Neural progenitor cell (in vitro differentiated cells): Measurements from ENCODE around the gene ALDH18A1. TPM values are rescaled to one million over a fixed set of nuclear protein-coding genes. Genes with fewer than 3 reads are reported as not detected.

ENCODE experiments used
- DNase-seq: peaks from one replicate; pipeline ENCODE4 v3.0.0-alpha.2; 2016; ENCODE audit warnings: low spot score
- H2AFZ ChIP-seq: fragments of 200-600 bp; sonication (generic); replicated peaks from 2 replicates; pipeline ENCODE4 v1.6.1; 2016; ENCODE audit warnings: antibody characterized with exemption
- H3F3A ChIP-seq: fragments of 200-600 bp; sonication (generic); 2 replicates; pipeline ENCODE4 v1.6.1; 2016; ENCODE audit warnings: antibody characterized with exemption, low read depth
- H3K27ac ChIP-seq: fragments of 200-600 bp; sonication (generic); 2 replicates; pipeline ENCODE4 v1.5.1; 2016; ENCODE audit warnings: mild to moderate bottlenecking
- H3K27me3 ChIP-seq: fragments of 200-600 bp; sonication (generic); 2 replicates; pipeline ENCODE4 v1.6.1; 2016; ENCODE audit warnings: mild to moderate bottlenecking, moderate library complexity
- H3K36me3 ChIP-seq: fragments of 200-600 bp; sonication (generic); 2 replicates; pipeline ENCODE4 v1.5.1; 2016
- H3K4me1 ChIP-seq: fragments of 200-600 bp; sonication (generic); 2 replicates; pipeline ENCODE4 v1.6.1; 2016; ENCODE audit warnings: mixed run types
- H3K4me2 ChIP-seq: fragments of 200-600 bp; sonication (generic); 2 replicates; pipeline ENCODE4 v1.6.1; 2016
- H3K4me3 ChIP-seq: fragments of 200-600 bp; sonication (generic); 2 replicates; pipeline ENCODE4 v1.5.1; 2016
- H3K79me2 ChIP-seq: fragments of 200-600 bp; sonication (generic); 2 replicates; pipeline ENCODE4 v1.6.1; 2016; ENCODE audit warnings: low read depth
- H3K9ac ChIP-seq: fragments of 200-600 bp; sonication (generic); 2 replicates; pipeline ENCODE4 v1.6.1; 2016
- H3K9me3 ChIP-seq: fragments of 200-600 bp; sonication (generic); 2 replicates; pipeline ENCODE4 v1.5.1; 2016; ENCODE audit warnings: low read depth
- H4K20me1 ChIP-seq: fragments of 200-600 bp; sonication (generic); 2 replicates; pipeline ENCODE4 v1.6.1; 2016; ENCODE audit warnings: low read depth
- H3K27ac Mint-ChIP-seq: 3 replicates; pipeline ENCODE4 v1.8.0; 2021; ENCODE audit warnings: mixed read lengths
- H3K27me3 Mint-ChIP-seq: 2 replicates; pipeline ENCODE4 v1.8.0; 2022; ENCODE audit warnings: low read depth, mild to moderate bottlenecking, inconsistent platforms, moderate library complexity, mixed read lengths; ENCODE audit not compliant: insufficient read depth
- H3K36me3 Mint-ChIP-seq: 3 replicates; pipeline ENCODE4 v1.8.0; 2021; ENCODE audit warnings: mixed read lengths
- H3K4me1 Mint-ChIP-seq: 3 replicates; pipeline ENCODE4 v1.8.0; 2021; ENCODE audit warnings: mixed read lengths
- H3K4me3 Mint-ChIP-seq: 3 replicates; pipeline ENCODE4 v1.8.0; 2021; ENCODE audit warnings: mild to moderate bottlenecking, moderate library complexity, mixed read lengths
- H3K9me3 Mint-ChIP-seq: 3 replicates; pipeline ENCODE4 v1.8.0; 2020; ENCODE audit warnings: mixed read lengths
- EZH2 ChIP-seq: fragments of 200-600 bp; sonication (generic); IDR thresholded peaks from 2 replicates; pipeline ENCODE4 v1.6.1; 2017; ENCODE audit warnings: antibody characterized with exemption, mild to moderate bottlenecking, moderate library complexity
- EZH2phosphoT487 ChIP-seq: fragments of 200-600 bp; sonication (generic); IDR thresholded peaks from 2 replicates; pipeline ENCODE4 v1.6.1; 2017; ENCODE audit warnings: antibody characterized with exemption
- total RNA-seq: library from RNA; depleted of rRNA; stranded (reverse); fragments of >200 nt; gene quantifications from 2 replicates; pipeline ENCODE4 v1.2.3, GENCODE V29; 2015; ENCODE audit warnings: low replicate concordance
- TF ChIP-seq, protein P1 (sequence below): fragments of 200-600 bp; sonication (generic); IDR thresholded peaks from 2 replicates; pipeline ENCODE4 v1.5.1; 2017; ENCODE audit warnings: antibody characterized with exemption, mild to moderate bottlenecking

Gene ALDH18A1
- total RNA-seq, 1 donor from 2014 or later = 93.7 TPM

DNA sequence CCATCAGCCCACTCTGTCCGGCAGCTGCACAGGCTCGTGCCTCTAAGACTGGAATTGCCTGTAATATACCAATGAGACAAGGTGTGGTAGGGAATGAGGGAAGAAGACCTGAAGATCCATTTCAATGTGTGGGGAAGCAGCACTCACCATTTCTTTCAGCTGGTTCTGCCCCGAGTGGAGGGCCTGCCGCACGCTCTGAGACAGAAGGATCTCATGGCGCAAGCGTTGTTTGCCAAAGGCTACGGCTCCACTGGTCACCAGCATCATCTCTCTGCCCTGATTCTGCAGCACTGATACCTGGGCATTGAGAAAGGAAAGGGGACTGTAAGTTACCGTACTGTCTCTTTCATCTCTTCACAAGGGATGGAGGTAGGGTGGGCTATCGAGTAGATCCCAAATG, 19.4 kb downstream of the ALDH18A1 start:
- Histone ChIP-seq H3K4me3 (no peak overlapping the region), H3K9me3 (no peaks in the 10 kb centered on the region), H3K27ac (no peak overlapping the region), H3K4me2 (no peak overlapping the region), H2AFZ (no peak overlapping the region), H3K9ac (no peak overlapping the region), H3K79me2 (no peaks in the 10 kb centered on the region), H3K27me3 (no peaks in the 10 kb centered on the region), H3K36me3 (peaks cover 5% of the 10 kb centered on the region), H3K4me1 (peaks cover 4% of the 10 kb centered on the region), H3F3A (no peaks in the 10 kb centered on the region), H4K20me1 (no peaks in the 10 kb centered on the region)
- no peaks in the 10 kb centered on the region for H3K9me3 Mint-ChIP-seq
- no peak overlapping the region for H3K4me3 Mint-ChIP-seq
- no peaks in the 10 kb centered on the region for H3K4me1 Mint-ChIP-seq
- no peak for TF ChIP-seq EZH2phosphoT487
- TF ChIP-seq, protein P1, sequence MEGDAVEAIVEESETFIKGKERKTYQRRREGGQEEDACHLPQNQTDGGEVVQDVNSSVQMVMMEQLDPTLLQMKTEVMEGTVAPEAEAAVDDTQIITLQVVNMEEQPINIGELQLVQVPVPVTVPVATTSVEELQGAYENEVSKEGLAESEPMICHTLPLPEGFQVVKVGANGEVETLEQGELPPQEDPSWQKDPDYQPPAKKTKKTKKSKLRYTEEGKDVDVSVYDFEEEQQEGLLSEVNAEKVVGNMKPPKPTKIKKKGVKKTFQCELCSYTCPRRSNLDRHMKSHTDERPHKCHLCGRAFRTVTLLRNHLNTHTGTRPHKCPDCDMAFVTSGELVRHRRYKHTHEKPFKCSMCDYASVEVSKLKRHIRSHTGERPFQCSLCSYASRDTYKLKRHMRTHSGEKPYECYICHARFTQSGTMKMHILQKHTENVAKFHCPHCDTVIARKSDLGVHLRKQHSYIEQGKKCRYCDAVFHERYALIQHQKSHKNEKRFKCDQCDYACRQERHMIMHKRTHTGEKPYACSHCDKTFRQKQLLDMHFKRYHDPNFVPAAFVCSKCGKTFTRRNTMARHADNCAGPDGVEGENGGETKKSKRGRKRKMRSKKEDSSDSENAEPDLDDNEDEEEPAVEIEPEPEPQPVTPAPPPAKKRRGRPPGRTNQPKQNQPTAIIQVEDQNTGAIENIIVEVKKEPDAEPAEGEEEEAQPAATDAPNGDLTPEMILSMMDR = no peak
- TF ChIP-seq EZH2 = no peak
- peaks cover 35% of the 10 kb centered on the region for H3K36me3 Mint-ChIP-seq
- no peak overlapping the region for H3K27ac Mint-ChIP-seq
- no peak for DNase-seq
- H3K27me3 Mint-ChIP-seq = no peaks in the 10 kb centered on the region

DNA sequence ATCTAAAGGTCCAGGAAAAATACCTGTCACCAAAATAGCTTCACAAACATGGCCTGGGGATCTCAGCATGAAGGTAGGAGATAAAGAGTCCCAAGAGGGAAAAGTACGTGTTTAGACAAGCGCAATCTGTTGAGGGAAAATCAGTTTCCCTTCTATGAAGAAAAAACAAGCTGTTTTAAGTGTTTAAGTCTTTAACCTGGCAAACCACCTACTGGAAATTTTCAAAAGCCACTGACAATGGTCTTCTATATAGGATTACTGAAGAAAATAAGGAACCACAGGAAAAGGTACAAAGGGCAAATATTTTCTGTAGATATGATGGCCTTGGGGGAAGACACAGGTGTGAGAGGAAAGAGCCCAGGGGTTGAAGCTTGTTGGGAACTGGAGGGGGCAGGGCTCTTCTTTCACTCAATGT, 21.2 kb downstream of the ALDH18A1 start:
- H3K9me3 Mint-ChIP-seq = no peaks in the 10 kb centered on the region

DNA sequence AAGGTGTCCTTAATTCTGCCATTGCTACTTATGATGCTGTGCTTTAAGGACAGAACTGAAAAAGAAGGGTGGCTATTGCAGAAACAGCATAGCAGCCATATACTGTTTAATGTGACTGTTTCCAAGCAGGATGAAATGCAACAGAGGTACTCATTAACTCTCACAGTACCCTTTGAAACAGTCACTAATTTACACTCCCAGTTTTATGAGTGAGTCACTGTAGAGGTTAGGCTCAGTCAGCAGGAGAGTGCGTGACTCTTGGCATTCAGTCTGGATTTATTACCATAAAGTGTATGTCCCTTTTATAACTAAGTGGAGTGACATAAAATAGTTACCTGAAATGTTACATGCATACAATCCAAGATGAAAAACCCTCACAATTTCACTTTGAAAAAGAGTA, 27.7 kb downstream of the ALDH18A1 start:
- Histone ChIP-seq H3K9me3 (no peaks in the 10 kb centered on the region), H3K36me3 (peaks cover 3% of the 10 kb centered on the region), H3K79me2 (no peaks in the 10 kb centered on the region)

More for the DNA sequence above, 21.2 kb downstream of the ALDH18A1 start:
- Histone ChIP-seq H3K4me2 (no peak overlapping the region), H2AFZ (no peak overlapping the region), H3F3A (no peaks in the 10 kb centered on the region), H3K9ac (no peak overlapping the region), H3K36me3 (peaks cover 5% of the 10 kb centered on the region), H3K79me2 (no peaks in the 10 kb centered on the region), H3K27me3 (no peaks in the 10 kb centered on the region), H4K20me1 (no peaks in the 10 kb centered on the region), H3K4me1 (peaks cover 4% of the 10 kb centered on the region), H3K9me3 (no peaks in the 10 kb centered on the region), H3K27ac (no peak overlapping the region), H3K4me3 (no peak overlapping the region)
- no peak for DNase-seq
- Mint-ChIP-seq H3K27ac (no peak overlapping the region), H3K27me3 (no peaks in the 10 kb centered on the region), H3K4me1 (no peaks in the 10 kb centered on the region), H3K4me3 (no peak overlapping the region), H3K36me3 (peaks cover 39% of the 10 kb centered on the region)
- TF ChIP-seq EZH2 (no peak), EZH2phosphoT487 (no peak)
- TF ChIP-seq, protein P1 = no peak

More for the DNA sequence above, 27.7 kb downstream of the ALDH18A1 start:
- no peaks in the 10 kb centered on the region for H3K27me3 ChIP-seq
- H3F3A ChIP-seq = no peaks in the 10 kb centered on the region
- no peak for DNase-seq
- no peak overlapping the region for H3K27ac Mint-ChIP-seq
- H3K36me3 Mint-ChIP-seq = peaks cover 30% of the 10 kb centered on the region
- no peaks in the 10 kb centered on the region for H3K9me3 Mint-ChIP-seq
- H3K27ac ChIP-seq = no peak overlapping the region
- H3K4me1 Mint-ChIP-seq = no peaks in the 10 kb centered on the region
- no peak overlapping the region for H3K4me3 ChIP-seq
- H3K4me1 ChIP-seq = no peaks in the 10 kb centered on the region
- H3K27me3 Mint-ChIP-seq = no peaks in the 10 kb centered on the region
- H3K9ac ChIP-seq = no peak overlapping the region
- H3K4me3 Mint-ChIP-seq = no peak overlapping the region
- no peak overlapping the region for H3K4me2 ChIP-seq
- TF ChIP-seq, protein P1 = no peak
- no peak for TF ChIP-seq EZH2phosphoT487
- no peak for TF ChIP-seq EZH2
- no peaks in the 10 kb centered on the region for H4K20me1 ChIP-seq
- no peak overlapping the region for H2AFZ ChIP-seq
